Measurements from ENCODE around the gene KPNA2. TPM values are rescaled to one million over a fixed set of nuclear protein-coding genes. Genes with fewer than 3 reads are reported as not detected.

Gene KPNA2
- total and polyA plus RNA-seq, 9 of the 15 experiments (the other 6 are each of a cell fraction or from before 2014, with no cell fraction given) = 132 to 984 (median 241) TPM

GRCh38 chr17:68057531-68057952 is 22.0 kb downstream of the KPNA2 start (continued):
- TF ChIP-seq LCOR (CRISPR knock-in tag; IDR thresholded peaks at IDR 0.05) (no peak), NR3C1 (CRISPR knock-in tag; IDR thresholded peaks at IDR 0.05) (no peak), ZNF584 (CRISPR knock-in tag; IDR thresholded peaks at IDR 0.05; ENCODE audit: low read depth) (no peak), ZFP36 (IDR thresholded peaks at IDR 0.05; ENCODE audit: low read depth, low read length, partially characterized antibody) (peak; percentile 95), KDM1A (IDR thresholded peaks at IDR 0.05) (peak; percentile 52 to 68; a peak in 3 of 4 replicates), SMARCA5 (IDR thresholded peaks at IDR 0.05) (peak; percentile 89; the same call in 1 of the 2 replicates), ZHX1 (conservative IDR thresholded peaks at IDR 0.05; ENCODE audit: low read length) (no peak), SOX6 (IDR thresholded peaks at IDR 0.05) (no peak), ARNT (IDR thresholded peaks at IDR 0.05) (no peak), DACH1 (IDR thresholded peaks at IDR 0.05; ENCODE audit: partially characterized antibody) (peak; percentile 59), CCNT2 (IDR thresholded peaks at IDR 0.05; ENCODE audit: borderline replicate concordance, extremely low read depth, insufficient read length, low read depth, low read length) (no peak), SREBF2 (CRISPR knock-in tag; IDR thresholded peaks at IDR 0.05) (no peak), ATF1 (CRISPR knock-in tag; IDR thresholded peaks at IDR 0.05) (no peak), ATF1 (tag; IDR thresholded peaks at IDR 0.05) (0 out of 2 replicates have a peak, but pooled peaks have one; percentile 17), FOXA1 (IDR thresholded peaks at IDR 0.05; ENCODE audit: borderline replicate concordance) (no peak), DEAF1 (CRISPR knock-in tag; IDR thresholded peaks at IDR 0.05) (peak; percentile 20; the same call in 1 of the 2 replicates), PRPF4 (IDR thresholded peaks at IDR 0.05; ENCODE audit: insufficient read depth, low read depth, low read length, poor library complexity, severe bottlenecking) (no peak), REST (IDR thresholded peaks at IDR 0.05; ENCODE audit: borderline replicate concordance) (peak; percentile 56; the same call in 1 of the 2 replicates), REST (CRISPR knock-in tag; IDR thresholded peaks at IDR 0.05; ENCODE audit: low read depth) (no peak)

Measured in K562 (cell line).